NB4 (cell line): ENCODE measurements around the gene ALG3.

Experiments used
- DNase-seq: peaks from one replicate; pipeline ENCODE4 v3.0.0; 2010; ENCODE audit warnings: low read depth
- H3K4me3 ChIP-seq: one replicate; pipeline ENCODE4 v1.5.1; 2011; ENCODE audit warnings: mild to moderate bottlenecking, low read depth, low read length, moderate library complexity
- MYC ChIP-seq: IDR thresholded peaks from 2 replicates; pipeline ENCODE4 v1.6.1; 2011; ENCODE audit warnings: low read depth, low read length
- POLR2A ChIP-seq: IDR thresholded peaks from 2 replicates; pipeline ENCODE4 v1.6.1; 2011; ENCODE audit warnings: mild to moderate bottlenecking; ENCODE audit not compliant: insufficient read length; ENCODE audit errors: extremely low read depth
- TF ChIP-seq, protein P1 (sequence below): IDR thresholded peaks from 2 replicates; pipeline ENCODE4 v1.6.1; 2011; ENCODE audit warnings: low read depth, low read length
- TF ChIP-seq, protein P2 (sequence below): IDR thresholded peaks from one replicate; pipeline ENCODE4 v1.5.1; 2012; ENCODE audit warnings: low read depth, low read length

Gene ALG3

GRCh38 chr3:184248454-184249411, at the start of gene ALG3:
ALG3 (minus strand) TSS chr3:184248962; CDS start chr3:184248940, 22 bp downstream.
- peak within 1 kb of the TSS; percentile 83 for H3K4me3 ChIP-seq
- DNase-seq = peak; percentile 92
- TF ChIP-seq, protein P1, sequence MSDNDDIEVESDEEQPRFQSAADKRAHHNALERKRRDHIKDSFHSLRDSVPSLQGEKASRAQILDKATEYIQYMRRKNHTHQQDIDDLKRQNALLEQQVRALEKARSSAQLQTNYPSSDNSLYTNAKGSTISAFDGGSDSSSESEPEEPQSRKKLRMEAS = peak; percentile 79
- TF ChIP-seq MYC (peak; percentile 96), POLR2A (peak; percentile 67)
- TF ChIP-seq, protein P2, sequence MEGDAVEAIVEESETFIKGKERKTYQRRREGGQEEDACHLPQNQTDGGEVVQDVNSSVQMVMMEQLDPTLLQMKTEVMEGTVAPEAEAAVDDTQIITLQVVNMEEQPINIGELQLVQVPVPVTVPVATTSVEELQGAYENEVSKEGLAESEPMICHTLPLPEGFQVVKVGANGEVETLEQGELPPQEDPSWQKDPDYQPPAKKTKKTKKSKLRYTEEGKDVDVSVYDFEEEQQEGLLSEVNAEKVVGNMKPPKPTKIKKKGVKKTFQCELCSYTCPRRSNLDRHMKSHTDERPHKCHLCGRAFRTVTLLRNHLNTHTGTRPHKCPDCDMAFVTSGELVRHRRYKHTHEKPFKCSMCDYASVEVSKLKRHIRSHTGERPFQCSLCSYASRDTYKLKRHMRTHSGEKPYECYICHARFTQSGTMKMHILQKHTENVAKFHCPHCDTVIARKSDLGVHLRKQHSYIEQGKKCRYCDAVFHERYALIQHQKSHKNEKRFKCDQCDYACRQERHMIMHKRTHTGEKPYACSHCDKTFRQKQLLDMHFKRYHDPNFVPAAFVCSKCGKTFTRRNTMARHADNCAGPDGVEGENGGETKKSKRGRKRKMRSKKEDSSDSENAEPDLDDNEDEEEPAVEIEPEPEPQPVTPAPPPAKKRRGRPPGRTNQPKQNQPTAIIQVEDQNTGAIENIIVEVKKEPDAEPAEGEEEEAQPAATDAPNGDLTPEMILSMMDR = no peak

DNA sequence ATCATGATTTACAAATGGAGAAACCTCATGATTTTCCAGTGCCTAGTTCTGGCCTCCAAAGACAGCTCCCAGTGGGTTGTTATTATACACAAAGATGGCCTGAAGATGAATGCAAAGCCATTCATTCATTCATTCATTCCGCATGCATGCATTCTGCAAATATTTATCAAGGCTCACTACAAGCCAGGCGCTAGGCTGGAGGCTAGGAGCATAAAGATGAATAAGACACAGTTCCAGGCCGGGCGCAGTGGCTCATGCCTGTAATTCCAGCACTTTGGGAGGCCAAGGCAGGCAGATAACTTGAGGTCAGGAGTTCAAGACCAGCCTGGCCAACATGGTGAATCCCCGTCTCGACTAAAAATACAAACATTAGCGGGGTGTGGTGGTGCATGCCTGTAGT, 47.9 kb upstream of the ALG3 start:
- no peak for DNase-seq
- H3K4me3 ChIP-seq = no peak overlapping the region
- TF ChIP-seq MYC = no peak
- no peak for TF ChIP-seq POLR2A
- TF ChIP-seq, protein P2 = no peak

DNA sequence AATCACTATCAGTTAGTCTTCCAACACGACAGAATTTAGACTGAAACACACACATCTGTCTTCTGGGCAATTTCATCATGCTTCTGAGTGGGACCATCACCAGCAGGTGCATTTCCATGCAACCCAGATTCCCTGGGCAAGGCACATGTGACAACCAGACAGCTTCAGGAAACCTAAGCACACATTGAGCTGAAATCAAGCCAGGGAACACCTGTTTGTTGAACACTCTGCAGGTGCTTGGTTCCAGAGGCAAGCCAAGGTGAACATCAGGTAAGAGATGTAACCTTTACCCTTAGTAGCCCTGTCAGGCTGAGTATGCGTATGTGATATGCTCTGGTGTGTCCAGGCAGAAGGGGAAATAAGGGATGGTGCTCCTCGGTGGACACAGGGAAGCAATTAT, 47.0 kb upstream of the ALG3 start:
- no peak overlapping the region for H3K4me3 ChIP-seq
- no peak for DNase-seq
- no peak for TF ChIP-seq MYC

- DNase-seq = no peak
- H3K4me3 ChIP-seq = no peak overlapping the region
- TF ChIP-seq, protein P2 = no peak
- no peak for TF ChIP-seq POLR2A
- TF ChIP-seq, protein P1 = no peak
- no peak for TF ChIP-seq MYC
Measured at GRCh38 chr3:184291738-184292445, 43.1 kb upstream of the ALG3 start.

DNA sequence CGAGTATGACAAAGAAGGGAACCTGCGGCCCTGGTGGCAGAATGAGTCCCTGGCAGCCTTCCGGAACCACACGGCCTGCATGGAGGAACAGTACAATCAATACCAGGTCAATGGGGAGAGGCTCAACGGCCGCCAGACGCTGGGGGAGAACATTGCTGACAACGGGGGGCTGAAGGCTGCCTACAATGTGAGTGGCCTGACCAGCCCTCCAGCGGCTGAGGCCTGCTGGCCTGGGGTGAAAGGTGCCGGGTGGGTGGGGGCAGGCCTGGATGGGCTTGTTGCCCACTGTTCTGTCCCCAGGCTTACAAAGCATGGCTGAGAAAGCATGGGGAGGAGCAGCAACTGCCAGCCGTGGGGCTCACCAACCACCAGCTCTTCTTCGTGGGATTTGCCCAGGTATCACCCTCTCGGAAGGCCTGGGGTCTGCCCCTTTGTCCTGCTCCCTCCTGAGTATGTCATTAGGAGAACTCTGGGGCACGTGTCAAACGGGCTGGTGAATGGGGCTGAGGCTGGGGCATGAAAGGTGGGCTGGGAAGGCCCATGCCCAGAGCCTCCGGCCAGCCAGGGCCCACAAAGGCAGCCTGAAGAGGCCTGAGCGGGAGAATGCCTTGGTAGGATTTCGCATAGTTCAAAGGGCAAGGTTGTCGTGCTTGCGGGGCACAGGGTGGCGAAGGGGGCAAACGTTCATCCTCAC, 42.4 kb upstream of the ALG3 start:
- DNase-seq = no peak
- no peak for TF ChIP-seq POLR2A
- TF ChIP-seq, protein P1 = no peak
- no peak overlapping the region for H3K4me3 ChIP-seq

GRCh38 chr3:184290331-184290730, 41.6 kb upstream of the ALG3 start:
- no peak for DNase-seq
- TF ChIP-seq, protein P2 = no peak
- TF ChIP-seq, protein P1 = no peak
- TF ChIP-seq POLR2A (no peak), MYC (no peak)
- no peak overlapping the region for H3K4me3 ChIP-seq
